Glutamatergic neuron (in vitro differentiated cells): ENCODE results near the gene SLCO2B1. TPM values are rescaled to one million over a fixed set of nuclear protein-coding genes. Genes with fewer than 3 reads are reported as not detected.

Experiments used
- DNase-seq: peaks from one replicate; pipeline ENCODE4 v3.0.0; 2022
- H3K27ac Mint-ChIP-seq: one replicate; pipeline ENCODE4 v1.8.0; 2020; ENCODE audit warnings: mild to moderate bottlenecking, mixed read lengths, inconsistent platforms; ENCODE audit not compliant: unreplicated experiment
- H3K27me3 Mint-ChIP-seq: one replicate; pipeline ENCODE4 v1.8.0; 2020; ENCODE audit warnings: mild to moderate bottlenecking, moderate library complexity, mixed read lengths, inconsistent platforms; ENCODE audit not compliant: unreplicated experiment
- H3K36me3 Mint-ChIP-seq: one replicate; pipeline ENCODE4 v1.8.0; 2020; ENCODE audit warnings: mild to moderate bottlenecking, mixed read lengths, inconsistent platforms; ENCODE audit not compliant: unreplicated experiment
- H3K4me1 Mint-ChIP-seq: one replicate; pipeline ENCODE4 v1.8.0; 2020; ENCODE audit warnings: mild to moderate bottlenecking, low read depth, mixed read lengths, inconsistent platforms; ENCODE audit not compliant: unreplicated experiment
- H3K4me3 Mint-ChIP-seq: one replicate; pipeline ENCODE4 v1.8.0; 2020; ENCODE audit warnings: mild to moderate bottlenecking, mixed read lengths, inconsistent platforms; ENCODE audit not compliant: unreplicated experiment
- H3K9me3 Mint-ChIP-seq: one replicate; pipeline ENCODE4 v1.8.0; 2020; ENCODE audit warnings: mild to moderate bottlenecking, moderate library complexity, mixed read lengths, inconsistent platforms; ENCODE audit not compliant: unreplicated experiment
- CTCF ChIP-seq: fragments of 200-600 bp; sonication (generic); IDR thresholded peaks from one replicate; pipeline ENCODE4 v1.5.0; 2021; ENCODE audit not compliant: partially characterized antibody, unreplicated experiment
- total RNA-seq: library from RNA; stranded (reverse); fragmentation: NEBNext Ultra II Directional; extraction: Animal tissue kit (Norgen Biotek cat#: 25700); gene quantifications from one replicate; pipeline ENCODE4 v1.2.1, GENCODE V29; 2021; ENCODE audit not compliant: unreplicated experiment

SLCO2B1 gene
- total RNA-seq, 1 donor from 2014 or later, result not detected

GRCh38 chr11:75152651-75153427, 1.9 kb downstream of the SLCO2B1 start:
- TF ChIP-seq CTCF, result no peak
- no peaks in the 10 kb centered on the region for H3K9me3 Mint-ChIP-seq
- H3K27ac Mint-ChIP-seq, result no peak overlapping the region

GRCh38 chr11:75154646-75155569, 4.0 kb downstream of the SLCO2B1 start:
- Mint-ChIP-seq H3K27me3 (peaks cover 3% of the 10 kb centered on the region), H3K4me1 (peaks cover 1% of the 10 kb centered on the region), H3K9me3 (peaks cover 1% of the 10 kb centered on the region), H3K36me3 (peaks cover 5% of the 10 kb centered on the region), H3K27ac (no peak overlapping the region), H3K4me3 (no peak overlapping the region)
- TF ChIP-seq CTCF, result no peak
- DNase-seq, result no peak

More at GRCh38 chr11:75152651-75153427, 1.9 kb downstream of the SLCO2B1 start:
- DNase-seq, result no peak
- peaks cover 5% of the 10 kb centered on the region for H3K36me3 Mint-ChIP-seq
- peaks cover 1% of the 10 kb centered on the region for H3K4me1 Mint-ChIP-seq
- no peak overlapping the region for H3K4me3 Mint-ChIP-seq
- H3K27me3 Mint-ChIP-seq, result peaks cover 3% of the 10 kb centered on the region

GRCh38 chr11:75155570-75156422, 4.9 kb downstream of the SLCO2B1 start:
- peaks cover 1% of the 10 kb centered on the region for H3K4me1 Mint-ChIP-seq
- DNase-seq, result no peak
- H3K27me3 Mint-ChIP-seq, result peaks cover 3% of the 10 kb centered on the region
- H3K36me3 Mint-ChIP-seq, result peaks cover 9% of the 10 kb centered on the region
- TF ChIP-seq CTCF, result no peak
- H3K9me3 Mint-ChIP-seq, result peaks cover 5% of the 10 kb centered on the region
- H3K27ac Mint-ChIP-seq, result no peak overlapping the region
- H3K4me3 Mint-ChIP-seq, result no peak overlapping the region

- H3K4me3 Mint-ChIP-seq, result no peak overlapping the region
- no peaks in the 10 kb centered on the region for H3K4me1 Mint-ChIP-seq
- H3K27me3 Mint-ChIP-seq, result no peaks in the 10 kb centered on the region
Observed at GRCh38 chr11:75158241-75158640, 7.3 kb downstream of the SLCO2B1 start.

More at GRCh38 chr11:75158241-75158640, 7.3 kb downstream of the SLCO2B1 start:
- TF ChIP-seq CTCF, result no peak
- peaks cover 11% of the 10 kb centered on the region for H3K36me3 Mint-ChIP-seq
- DNase-seq, result no peak
- no peak overlapping the region for H3K27ac Mint-ChIP-seq
- peaks cover 5% of the 10 kb centered on the region for H3K9me3 Mint-ChIP-seq
